K562 (cell line): ENCODE results near the gene TMEM170A. TPM values are rescaled to one million over a fixed set of nuclear protein-coding genes. Genes with fewer than 3 reads are reported as not detected.

Experiments used
- ASH1L ChIP-seq: fragments of 450-650 bp; IDR thresholded peaks from 2 replicates; pipeline ENCODE4 v1.6.1; 2018; ENCODE audit warnings: borderline replicate concordance, mild to moderate bottlenecking, low read depth; ENCODE audit not compliant: partially characterized antibody
- ATF7 ChIP-seq: fragments of 450-650 bp; IDR thresholded peaks from 2 replicates; pipeline ENCODE4 v1.7.1; 2014; ENCODE audit warnings: mild to moderate bottlenecking, moderate library complexity
- CBFA2T3 ChIP-seq: fragments of 450-650 bp; IDR thresholded peaks from 2 replicates; pipeline ENCODE4 v1.6.1; 2017
- CBX1 ChIP-seq: sonication (generic); IDR thresholded peaks from 2 replicates; pipeline ENCODE4 v1.6.1; 2016; ENCODE audit warnings: antibody characterized with exemption, low read depth, mild to moderate bottlenecking
- ERF ChIP-seq: fragments of 450-650 bp; formaldehyde crosslinking; IDR thresholded peaks from 2 replicates; pipeline ENCODE4 v1.4.0; 2020; ENCODE audit warnings: mild to moderate bottlenecking, mixed read lengths
- FOS ChIP-seq: IDR thresholded peaks from 3 replicates; pipeline ENCODE4 v1.6.1; 2011; ENCODE audit not compliant: insufficient read length; ENCODE audit errors: extremely low read depth
- JUN ChIP-seq, 2 experiments: sonication (generic) in 1 of 2; formaldehyde crosslinking in 1 of 2; IDR thresholded peaks; 2 replicates each; pipeline versions ENCODE4 v1.6.1 to v1.8.0; 2012 to 2022; ENCODE audit warnings: borderline replicate concordance in 2 of 2, mild to moderate bottlenecking in 2 of 2, improper control_type of control experiment in 1 of 2, low read depth in 1 of 2, low read length in 1 of 2, missing genetic modification reagents in 1 of 2
- JUND ChIP-seq, 2 experiments: IDR thresholded peaks; 2 replicates in 1 of 2; 3 replicates in 1 of 2; pipeline ENCODE4 v1.6.1; 2011; ENCODE audit warnings: borderline replicate concordance in 2 of 2, low read depth in 2 of 2, low read length in 2 of 2, improper control_type of control experiment in 1 of 2, missing biosample characterization in 1 of 2, missing genetic modification characterization in 1 of 2, missing genetic modification reagents in 1 of 2
- KLF6 ChIP-seq: fragments of 250-450 bp; sonication (Bioruptor Pico); IDR thresholded peaks from 2 replicates; pipeline ENCODE4 v1.4.0; 2020; ENCODE audit warnings: mild to moderate bottlenecking, moderate library complexity, borderline replicate concordance
- MAFF ChIP-seq: IDR thresholded peaks from 2 replicates; pipeline ENCODE4 v1.6.1; 2012; ENCODE audit warnings: low read length, improper control_type of control experiment
- MAFK ChIP-seq: IDR thresholded peaks from 2 replicates; pipeline ENCODE4 v1.6.1; 2011; ENCODE audit warnings: low read length, improper control_type of control experiment
- RBM39 ChIP-seq: fragments of 200-400 bp; formaldehyde crosslinking; optimal IDR thresholded peaks from 2 replicates; pipeline ENCODE3; 2018; ENCODE audit warnings: low read depth, low read length
- SIN3B ChIP-seq: fragments of 450-650 bp; IDR thresholded peaks from 2 replicates; pipeline ENCODE4 v1.6.1; 2017; ENCODE audit warnings: low read depth, mild to moderate bottlenecking, moderate library complexity
- TRIM28 ChIP-seq: fragments of 450-650 bp; IDR thresholded peaks from 2 replicates; pipeline ENCODE4 v1.6.1; 2017
- ZKSCAN1 ChIP-seq: fragments of 150-350 bp; IDR thresholded peaks from 2 replicates; pipeline ENCODE4 v1.6.1; 2016; ENCODE audit warnings: low read depth, low read length
- ZNF830 ChIP-seq: fragments of 250-450 bp; sonication (Bioruptor Pico); IDR thresholded peaks from 2 replicates; pipeline ENCODE4 v1.5.0; 2021; ENCODE audit warnings: mild to moderate bottlenecking
- polyA plus RNA-seq, 8 experiments: library from polyadenylated mRNA; depleted of rRNA in 4 of 8; stranded (reverse) in 5 of 8; unstranded in 3 of 8; fragments of >200 nt; fragmentation: Nextera tagmentation in 2 of 8; fragmentation: Illumina TruSeq in 1 of 8; extraction: Ambion mirVana in 2 of 8; extraction: Trizol in 1 of 8; gene quantifications; 2 replicates each; pipeline versions ENCODE4 v1.2.1 to v1.2.3, GENCODE V29; 2011 to 2014; ENCODE audit warnings: inconsistent platforms in 1 of 8, missing spikeins in 1 of 8
- total RNA-seq, 7 experiments: library from RNA; depleted of rRNA in 6 of 7; stranded (reverse); fragments of >200 nt in 6 of 7; fragmentation: Illumina TruSeq in 2 of 7; extraction: Trizol in 2 of 7; gene quantifications; 2 replicates each; pipeline versions ENCODE4 v1.2.1 to v1.2.3, GENCODE V29; 2011 to 2021; ENCODE audit warnings: low replicate concordance in 1 of 7
- TF ChIP-seq, protein P1 (sequence below), 2 experiments: IDR thresholded peaks; 2 replicates each; pipeline ENCODE4 v1.6.1; 2011; ENCODE audit warnings: borderline replicate concordance in 1 of 2, control low read depth in 1 of 2, low read depth in 1 of 2, low read length in 1 of 2, mild to moderate bottlenecking in 1 of 2, mixed read lengths in 1 of 2, moderate library complexity in 1 of 2; ENCODE audit not compliant: insufficient read depth in 1 of 2, insufficient read length in 1 of 2, poor library complexity in 1 of 2, severe bottlenecking in 1 of 2; ENCODE audit errors: extremely low read depth in 1 of 2
- TF ChIP-seq, protein P2 (sequence below): fragments of 250-450 bp; sonication (Bioruptor Pico); IDR thresholded peaks from 2 replicates; pipeline ENCODE4 v1.5.0; 2021
- TF ChIP-seq, protein P3 (sequence below): fragments of 450-650 bp; IDR thresholded peaks from 2 replicates; pipeline ENCODE4 v1.6.1; 2016
- TF ChIP-seq, protein P4 (sequence below): fragments of 250-450 bp; sonication (Bioruptor Pico); IDR thresholded peaks from 2 replicates; pipeline ENCODE4 v1.4.0; 2020; ENCODE audit warnings: mild to moderate bottlenecking, moderate library complexity, borderline replicate concordance

The TMEM170A gene
- total and polyA plus RNA-seq, 9 of the 15 experiments (the other 6 are each of a cell fraction or from before 2014, with no cell fraction given), result 6.1 to 30.2 (median 15.0) TPM

DNA sequence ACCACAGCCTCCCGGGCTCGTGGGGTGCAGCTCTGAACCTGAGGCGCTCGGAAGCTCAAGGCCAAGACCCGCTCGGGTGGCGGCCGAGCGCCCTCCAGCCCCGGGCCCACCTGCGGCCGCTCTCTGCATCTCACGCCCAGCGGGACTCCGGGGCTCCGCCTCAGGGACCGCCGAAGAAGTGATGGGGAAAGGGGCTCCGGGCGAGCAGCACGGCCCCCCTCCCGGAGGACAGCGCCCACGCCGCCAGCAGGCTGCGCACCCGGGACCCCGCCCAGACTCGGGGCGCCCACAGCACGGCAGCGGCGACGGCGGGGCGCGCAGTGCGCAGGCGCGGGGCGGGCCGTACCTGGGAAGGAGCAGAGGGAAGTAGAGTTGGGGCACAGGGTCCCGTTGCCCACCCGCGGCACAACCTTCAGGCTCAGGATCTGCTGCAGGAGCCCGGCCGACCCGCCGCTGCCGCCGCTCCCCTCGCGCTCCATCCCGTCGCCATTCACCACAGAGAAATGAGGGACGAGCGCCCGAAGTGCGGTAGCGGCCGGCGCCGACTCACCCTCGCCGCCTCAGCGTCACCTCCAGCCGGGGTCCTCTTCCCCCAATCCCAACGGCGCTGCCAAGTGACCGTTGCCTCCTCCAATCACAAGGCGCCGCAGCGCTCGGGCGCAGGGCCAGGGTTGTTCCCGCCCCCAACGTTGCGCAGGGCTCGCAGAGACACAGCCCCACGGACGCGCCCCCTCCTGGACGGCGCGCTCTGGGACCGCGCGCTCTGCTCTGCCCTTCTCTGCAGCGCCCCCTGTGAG lies at the start of gene TMEM170A (continued):
- TF ChIP-seq ATF7 (peak; percentile 94), SIN3B (peak; percentile 39), CBFA2T3 (0 out of 2 replicates have a peak, but pooled peaks have one; percentile 8), ZNF830 (CRISPR knock-in tag) (no peak), RBM39 (no peak), CBX1 (peak; percentile 57), ASH1L (peak; percentile 52), JUND (IDR thresholded peaks at IDR 0.05; ENCODE audit: borderline replicate concordance, low read depth, low read length) (peak; percentile 72), JUND (tag; IDR thresholded peaks at IDR 0.05; ENCODE audit: borderline replicate concordance, low read depth, low read length) (peak; percentile 61; the same call in 1 of the 3 replicates), ZKSCAN1 (peak; percentile 51; the same call in 1 of the 2 replicates), JUN (IDR thresholded peaks at IDR 0.05; ENCODE audit: borderline replicate concordance, low read depth, low read length) (0 out of 2 replicates have a peak, but pooled peaks have one; percentile 35), JUN (CRISPR knock-in tag; IDR thresholded peaks at IDR 0.05; ENCODE audit: borderline replicate concordance) (0 out of 2 replicates have a peak, but pooled peaks have one; percentile 20), KLF6 (CRISPR knock-in tag) (0 out of 2 replicates have a peak, but pooled peaks have one; percentile 25), MAFF (no peak), TRIM28 (no peak), MAFK (no peak), FOS (peak; percentile 83), ERF (no peak)
- TF ChIP-seq, protein P1, sequence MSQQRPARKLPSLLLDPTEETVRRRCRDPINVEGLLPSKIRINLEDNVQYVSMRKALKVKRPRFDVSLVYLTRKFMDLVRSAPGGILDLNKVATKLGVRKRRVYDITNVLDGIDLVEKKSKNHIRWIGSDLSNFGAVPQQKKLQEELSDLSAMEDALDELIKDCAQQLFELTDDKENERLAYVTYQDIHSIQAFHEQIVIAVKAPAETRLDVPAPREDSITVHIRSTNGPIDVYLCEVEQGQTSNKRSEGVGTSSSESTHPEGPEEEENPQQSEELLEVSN (IDR thresholded peaks at IDR 0.05; ENCODE audit: borderline replicate concordance in 1 of 2, extremely low read depth in 1 of 2, insufficient read depth in 1 of 2, insufficient read length in 1 of 2, low read depth in 1 of 2, low read length in 1 of 2, poor library complexity in 1 of 2, severe bottlenecking in 1 of 2), result peak in 1 of 2 experiments; percentile 65
- TF ChIP-seq, protein P2, sequence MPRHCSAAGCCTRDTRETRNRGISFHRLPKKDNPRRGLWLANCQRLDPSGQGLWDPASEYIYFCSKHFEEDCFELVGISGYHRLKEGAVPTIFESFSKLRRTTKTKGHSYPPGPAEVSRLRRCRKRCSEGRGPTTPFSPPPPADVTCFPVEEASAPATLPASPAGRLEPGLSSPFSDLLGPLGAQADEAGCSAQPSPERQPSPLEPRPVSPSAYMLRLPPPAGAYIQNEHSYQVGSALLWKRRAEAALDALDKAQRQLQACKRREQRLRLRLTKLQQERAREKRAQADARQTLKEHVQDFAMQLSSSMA, result peak; percentile 49; the same call in 1 of the 2 replicates
- TF ChIP-seq, protein P3, sequence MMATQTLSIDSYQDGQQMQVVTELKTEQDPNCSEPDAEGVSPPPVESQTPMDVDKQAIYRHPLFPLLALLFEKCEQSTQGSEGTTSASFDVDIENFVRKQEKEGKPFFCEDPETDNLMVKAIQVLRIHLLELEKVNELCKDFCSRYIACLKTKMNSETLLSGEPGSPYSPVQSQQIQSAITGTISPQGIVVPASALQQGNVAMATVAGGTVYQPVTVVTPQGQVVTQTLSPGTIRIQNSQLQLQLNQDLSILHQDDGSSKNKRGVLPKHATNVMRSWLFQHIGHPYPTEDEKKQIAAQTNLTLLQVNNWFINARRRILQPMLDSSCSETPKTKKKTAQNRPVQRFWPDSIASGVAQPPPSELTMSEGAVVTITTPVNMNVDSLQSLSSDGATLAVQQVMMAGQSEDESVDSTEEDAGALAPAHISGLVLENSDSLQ, result peak; percentile 98
- TF ChIP-seq, protein P4, sequence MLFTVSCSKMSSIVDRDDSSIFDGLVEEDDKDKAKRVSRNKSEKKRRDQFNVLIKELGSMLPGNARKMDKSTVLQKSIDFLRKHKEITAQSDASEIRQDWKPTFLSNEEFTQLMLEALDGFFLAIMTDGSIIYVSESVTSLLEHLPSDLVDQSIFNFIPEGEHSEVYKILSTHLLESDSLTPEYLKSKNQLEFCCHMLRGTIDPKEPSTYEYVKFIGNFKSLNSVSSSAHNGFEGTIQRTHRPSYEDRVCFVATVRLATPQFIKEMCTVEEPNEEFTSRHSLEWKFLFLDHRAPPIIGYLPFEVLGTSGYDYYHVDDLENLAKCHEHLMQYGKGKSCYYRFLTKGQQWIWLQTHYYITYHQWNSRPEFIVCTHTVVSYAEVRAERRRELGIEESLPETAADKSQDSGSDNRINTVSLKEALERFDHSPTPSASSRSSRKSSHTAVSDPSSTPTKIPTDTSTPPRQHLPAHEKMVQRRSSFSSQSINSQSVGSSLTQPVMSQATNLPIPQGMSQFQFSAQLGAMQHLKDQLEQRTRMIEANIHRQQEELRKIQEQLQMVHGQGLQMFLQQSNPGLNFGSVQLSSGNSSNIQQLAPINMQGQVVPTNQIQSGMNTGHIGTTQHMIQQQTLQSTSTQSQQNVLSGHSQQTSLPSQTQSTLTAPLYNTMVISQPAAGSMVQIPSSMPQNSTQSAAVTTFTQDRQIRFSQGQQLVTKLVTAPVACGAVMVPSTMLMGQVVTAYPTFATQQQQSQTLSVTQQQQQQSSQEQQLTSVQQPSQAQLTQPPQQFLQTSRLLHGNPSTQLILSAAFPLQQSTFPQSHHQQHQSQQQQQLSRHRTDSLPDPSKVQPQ (CRISPR knock-in tag), result no peak
